Keratinocyte (primary cell): ENCODE results near the gene SMIM45.
A peak's percentile ranks its signal among the peaks of the same experiment; 100 is the strongest.

ENCODE experiments used
- DNase-seq: peaks from one replicate; pipeline ENCODE4 v3.0.0-alpha.2; 2011; ENCODE audit warnings: low read depth, missing footprints, low spot score
- FAIRE-seq: peaks from 2 replicates; lab custom pipeline; 2011; peaks lifted over from hg19 to GRCh38; lab: Jason Lieb, UNC
- H2AFZ ChIP-seq: 2 replicates; pipeline ENCODE4 v1.6.0; 2012; ENCODE audit warnings: low read length, control low read depth, inconsistent platforms; ENCODE audit not compliant: control insufficient read depth
- H3K27ac ChIP-seq: 2 replicates; pipeline ENCODE4 v1.5.1; 2011; ENCODE audit warnings: low read length; ENCODE audit not compliant: control insufficient read depth, insufficient read depth
- H3K27me3 ChIP-seq: 3 replicates; pipeline ENCODE4 v1.6.0; 2011; ENCODE audit warnings: low read length; ENCODE audit not compliant: control insufficient read depth, insufficient read depth; ENCODE audit errors: extremely low read depth
- H3K36me3 ChIP-seq, 2 experiments: 2 replicates in 1 of 2; 3 replicates in 1 of 2; pipeline ENCODE4 v1.5.1; 2011; ENCODE audit warnings: low read length in 2 of 2, mild to moderate bottlenecking in 1 of 2; ENCODE audit not compliant: control insufficient read depth in 2 of 2, insufficient read depth in 2 of 2; ENCODE audit errors: extremely low read depth in 1 of 2
- H3K4me1 ChIP-seq: 3 replicates; pipeline ENCODE4 v1.5.1; 2011; ENCODE audit warnings: low read length; ENCODE audit not compliant: control insufficient read depth, insufficient read depth; ENCODE audit errors: extremely low read depth
- H3K4me2 ChIP-seq: 3 replicates; pipeline ENCODE4 v1.6.0; 2011; ENCODE audit warnings: low read depth, low read length; ENCODE audit not compliant: control insufficient read depth, insufficient read depth; ENCODE audit errors: extremely low read depth
- H3K4me3 ChIP-seq, 3 experiments: fragments of 200-600 bp in 1 of 3; sonication (generic) in 1 of 3; 2 replicates in 2 of 3; 3 replicates in 1 of 3; pipeline ENCODE4 v1.5.1; 2011 to 2016; ENCODE audit warnings: low read length in 3 of 3, mild to moderate bottlenecking in 3 of 3, control low read depth in 2 of 3, inconsistent platforms in 1 of 3, low read depth in 1 of 3, mixed read lengths in 1 of 3, mixed run types in 1 of 3, moderate library complexity in 1 of 3; ENCODE audit not compliant: control insufficient read depth in 2 of 3, insufficient read depth in 2 of 3; ENCODE audit errors: extremely low read depth in 1 of 3
- H3K79me2 ChIP-seq: 2 replicates; pipeline ENCODE4 v1.6.0; 2012; ENCODE audit warnings: low read length; ENCODE audit not compliant: control insufficient read depth, insufficient read depth
- H3K9ac ChIP-seq: 3 replicates; pipeline ENCODE4 v1.6.0; 2011; ENCODE audit warnings: low read length; ENCODE audit not compliant: control insufficient read depth, insufficient read depth; ENCODE audit errors: extremely low read depth
- H3K9me1 ChIP-seq: 3 replicates; pipeline ENCODE4 v1.6.0; 2011; ENCODE audit warnings: low read length; ENCODE audit not compliant: control insufficient read depth, insufficient read depth; ENCODE audit errors: extremely low read depth
- H3K9me3 ChIP-seq: 2 replicates; pipeline ENCODE4 v1.5.1; 2012; ENCODE audit warnings: low read depth, low read length; ENCODE audit not compliant: control insufficient read depth
- H4K20me1 ChIP-seq: 3 replicates; pipeline ENCODE4 v1.6.0; 2011; ENCODE audit warnings: low read length; ENCODE audit not compliant: control insufficient read depth, insufficient read depth; ENCODE audit errors: extremely low read depth
- CTCF ChIP-seq, 3 experiments: IDR thresholded peaks in 1 of 3; conservative IDR thresholded peaks in 1 of 3; optimal IDR thresholded peaks in 1 of 3; 2 replicates in 2 of 3; 3 replicates in 1 of 3; pipeline versions ENCODE3 to v1.5.1; 2011; ENCODE audit warnings: low read length in 3 of 3, mild to moderate bottlenecking in 3 of 3, moderate library complexity in 2 of 3, control low read depth in 1 of 3, inconsistent platforms in 1 of 3; ENCODE audit not compliant: insufficient read depth in 2 of 3; ENCODE audit errors: extremely low read depth in 1 of 3
- EZH2 ChIP-seq: IDR thresholded peaks from one replicate; pipeline ENCODE4 v1.6.1; 2012; ENCODE audit warnings: inconsistent platforms, mild to moderate bottlenecking, low read length, moderate library complexity
- dilution Hi-C: fragments of 300-500 bp; cut with MboI; formaldehyde crosslinking; loops from one replicate; pipeline ENCODE4 v1.7.0; 2020; ENCODE audit warnings: low sequenced_read_pairs; ENCODE audit not compliant: extremely low pct_ligation_motif_present

The SMIM45 gene

GRCh38 chr22:41940832-41941765, 10.9 kb upstream of the SMIM45 start:
- H3K9me3 ChIP-seq = no peaks in the 10 kb centered on the region
- peak; percentile 87 to 98 (median 90) for TF ChIP-seq CTCF (optimal IDR thresholded peaks at IDR 0.05 in 1 of 3, IDR thresholded peaks at IDR 0.05 in 1 of 3, conservative IDR thresholded peaks at IDR 0.05 in 1 of 3; ENCODE audit: extremely low read depth in 1 of 3, insufficient read depth in 2 of 3, low read length in 3 of 3)
- TF ChIP-seq EZH2 = no peak
- no peak overlapping the region for H3K4me3 ChIP-seq
- no peaks in the 10 kb centered on the region for H3K9me1 ChIP-seq
- no peak overlapping the region for H3K4me2 ChIP-seq
- peak overlapping the region; percentile 44 for H3K27ac ChIP-seq
- peak overlapping the region; percentile 57 for H2AFZ ChIP-seq
- peaks cover 0 to 16% of the 10 kb centered on the region in 2 experiments for H3K36me3 ChIP-seq
- H3K9ac ChIP-seq = peak overlapping the region; percentile 40
- no peaks in the 10 kb centered on the region for H4K20me1 ChIP-seq
- dilution Hi-C loops = no loop called here
- peaks cover 20% of the 10 kb centered on the region for H3K4me1 ChIP-seq
- no peaks in the 10 kb centered on the region for H3K27me3 ChIP-seq
- FAIRE-seq (peak; percentile 85), DNase-seq (peak; percentile 70)
- peaks cover 6% of the 10 kb centered on the region for H3K79me2 ChIP-seq

- no peak overlapping the region for H3K4me2 ChIP-seq
- H3K27ac ChIP-seq = no peak overlapping the region
- DNase-seq (no peak), FAIRE-seq (no peak)
- H4K20me1 ChIP-seq = no peaks in the 10 kb centered on the region
- H3K9me3 ChIP-seq = no peaks in the 10 kb centered on the region
- H3K4me3 ChIP-seq = no peak overlapping the region
- dilution Hi-C loops = no loop called here
- no peaks in the 10 kb centered on the region for H3K27me3 ChIP-seq
- H3K36me3 ChIP-seq = peaks cover 0 to 16% of the 10 kb centered on the region in 2 experiments
- no peaks in the 10 kb centered on the region for H3K9me1 ChIP-seq
- peaks cover 27% of the 10 kb centered on the region for H3K4me1 ChIP-seq
- peaks cover 9% of the 10 kb centered on the region for H3K79me2 ChIP-seq
- no peak overlapping the region for H2AFZ ChIP-seq
- TF ChIP-seq CTCF (optimal IDR thresholded peaks at IDR 0.05 in 1 of 3, IDR thresholded peaks at IDR 0.05 in 1 of 3, conservative IDR thresholded peaks at IDR 0.05 in 1 of 3; ENCODE audit: extremely low read depth in 1 of 3, insufficient read depth in 2 of 3, low read length in 3 of 3) (no peak), EZH2 (no peak)
- H3K9ac ChIP-seq = no peak overlapping the region
These were observed 8.2 kb upstream of the SMIM45 start for GRCh38 chr22:41943661-41944209.
